ENCODE data around the gene MMADHC.

DNA sequence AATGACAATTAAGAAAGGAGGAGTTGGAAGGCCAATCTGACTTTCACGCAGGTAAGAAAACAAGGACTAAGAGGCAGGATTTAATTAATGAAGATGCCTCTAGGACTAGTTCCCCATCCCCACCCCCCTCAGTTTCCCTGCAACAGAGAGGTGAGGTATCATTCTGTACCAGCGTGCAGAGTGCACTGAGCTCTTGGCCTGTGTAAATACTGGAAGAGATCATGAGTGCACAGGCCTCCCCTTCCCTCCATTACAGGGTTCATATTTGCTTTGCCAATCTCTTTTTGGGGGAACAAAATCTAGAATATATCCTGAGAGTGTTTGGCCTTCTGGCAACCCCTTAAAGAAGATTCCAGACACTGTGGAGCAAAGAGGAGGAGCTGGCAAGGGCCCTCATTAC lies 60.9 kb downstream of the MMADHC start:
- TF ChIP-seq, protein P1, sequence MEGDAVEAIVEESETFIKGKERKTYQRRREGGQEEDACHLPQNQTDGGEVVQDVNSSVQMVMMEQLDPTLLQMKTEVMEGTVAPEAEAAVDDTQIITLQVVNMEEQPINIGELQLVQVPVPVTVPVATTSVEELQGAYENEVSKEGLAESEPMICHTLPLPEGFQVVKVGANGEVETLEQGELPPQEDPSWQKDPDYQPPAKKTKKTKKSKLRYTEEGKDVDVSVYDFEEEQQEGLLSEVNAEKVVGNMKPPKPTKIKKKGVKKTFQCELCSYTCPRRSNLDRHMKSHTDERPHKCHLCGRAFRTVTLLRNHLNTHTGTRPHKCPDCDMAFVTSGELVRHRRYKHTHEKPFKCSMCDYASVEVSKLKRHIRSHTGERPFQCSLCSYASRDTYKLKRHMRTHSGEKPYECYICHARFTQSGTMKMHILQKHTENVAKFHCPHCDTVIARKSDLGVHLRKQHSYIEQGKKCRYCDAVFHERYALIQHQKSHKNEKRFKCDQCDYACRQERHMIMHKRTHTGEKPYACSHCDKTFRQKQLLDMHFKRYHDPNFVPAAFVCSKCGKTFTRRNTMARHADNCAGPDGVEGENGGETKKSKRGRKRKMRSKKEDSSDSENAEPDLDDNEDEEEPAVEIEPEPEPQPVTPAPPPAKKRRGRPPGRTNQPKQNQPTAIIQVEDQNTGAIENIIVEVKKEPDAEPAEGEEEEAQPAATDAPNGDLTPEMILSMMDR (IDR thresholded peaks at IDR 0.05; ENCODE audit: insufficient read depth, low read depth, low read length) = no peak
- no peak for TF ChIP-seq EZH2 (IDR thresholded peaks at IDR 0.05; ENCODE audit: insufficient read depth, low read length)

Measured in astrocyte (in vitro differentiated cells and primary cell).